GM23338 (cell line): Measurements from ENCODE around the gene HTD2. TPM values are rescaled to one million over a fixed set of nuclear protein-coding genes. Genes with fewer than 3 reads are reported as not detected.

ENCODE experiments used
- ATAC-seq: fragments of 200-7000 bp; cut with Tn5 transposase; 3 replicates; pipeline ENCODE4 v1.9.1; 2020
- DNase-seq: peaks from one replicate; pipeline ENCODE4 v3.0.0-alpha.2; 2015; ENCODE audit warnings: low spot score
- H2AFZ ChIP-seq: fragments of 200-600 bp; sonication (generic); 2 replicates; pipeline ENCODE4 v1.8.0; 2016; ENCODE audit warnings: antibody characterized with exemption, mild to moderate bottlenecking, moderate library complexity
- H3F3A ChIP-seq: fragments of 200-600 bp; sonication (generic); replicated peaks from 2 replicates; pipeline ENCODE4 v1.8.0; 2017; ENCODE audit warnings: antibody characterized with exemption, mixed run types, low read depth
- H3K27ac ChIP-seq: fragments of 200-600 bp; sonication (generic); 2 replicates; pipeline ENCODE4 v1.6.1; 2016; ENCODE audit warnings: low read depth
- H3K27me3 ChIP-seq: fragments of 200-600 bp; sonication (generic); 2 replicates; pipeline ENCODE4 v1.8.0; 2016; ENCODE audit warnings: mild to moderate bottlenecking, mixed run types, moderate library complexity; ENCODE audit not compliant: insufficient read depth
- H3K36me3 ChIP-seq: fragments of 200-600 bp; sonication (generic); 2 replicates; pipeline ENCODE4 v1.8.0; 2016; ENCODE audit warnings: mild to moderate bottlenecking; ENCODE audit not compliant: insufficient read depth
- H3K4me1 ChIP-seq: fragments of 200-600 bp; sonication (generic); 2 replicates; pipeline ENCODE4 v1.8.0; 2016; ENCODE audit warnings: mild to moderate bottlenecking, moderate library complexity; ENCODE audit not compliant: insufficient read depth
- H3K4me2 ChIP-seq: fragments of 200-600 bp; sonication (generic); 2 replicates; pipeline ENCODE4 v1.7.1; 2017; ENCODE audit warnings: mixed run types
- H3K4me3 ChIP-seq: fragments of 200-600 bp; sonication (generic); 2 replicates; pipeline ENCODE4 v1.6.1; 2016; ENCODE audit warnings: mixed run types
- H3K79me2 ChIP-seq: fragments of 200-600 bp; sonication (generic); replicated peaks from 2 replicates; pipeline ENCODE4 v1.8.0; 2017; ENCODE audit warnings: mild to moderate bottlenecking; ENCODE audit not compliant: insufficient read depth
- H3K9me2 ChIP-seq: fragments of 200-600 bp; sonication (generic); 2 replicates; pipeline ENCODE4 v1.8.0; 2017; ENCODE audit not compliant: insufficient read depth
- H4K20me1 ChIP-seq: fragments of 200-600 bp; sonication (generic); replicated peaks from 2 replicates; pipeline ENCODE4 v1.8.0; 2017; ENCODE audit warnings: mild to moderate bottlenecking; ENCODE audit not compliant: insufficient read depth
- H3K27ac Mint-ChIP-seq: 2 replicates; pipeline ENCODE4 v1.8.0; 2020; ENCODE audit warnings: inconsistent platforms, mild to moderate bottlenecking, moderate library complexity, mixed read lengths
- H3K27me3 Mint-ChIP-seq: 3 replicates; pipeline ENCODE4 v1.8.0; 2022; ENCODE audit warnings: low read depth, mild to moderate bottlenecking, moderate library complexity, mixed read lengths, inconsistent platforms; ENCODE audit not compliant: insufficient read depth, poor library complexity
- H3K36me3 Mint-ChIP-seq: 3 replicates; pipeline ENCODE4 v1.8.0; 2021; ENCODE audit warnings: low read depth, mild to moderate bottlenecking, inconsistent platforms, moderate library complexity, mixed read lengths
- H3K4me1 Mint-ChIP-seq: 3 replicates; pipeline ENCODE4 v1.8.0; 2020; ENCODE audit warnings: mild to moderate bottlenecking, inconsistent platforms, mixed read lengths
- H3K4me3 Mint-ChIP-seq: 3 replicates; pipeline ENCODE4 v1.8.0; 2021; ENCODE audit warnings: moderate library complexity, mild to moderate bottlenecking, inconsistent platforms, mixed read lengths
- H3K9me3 Mint-ChIP-seq: 3 replicates; pipeline ENCODE4 v1.8.0; 2020; ENCODE audit warnings: moderate library complexity, mild to moderate bottlenecking, inconsistent platforms, mixed read lengths
- ZNF114 ChIP-seq: fragments of 250-450 bp; sonication (Bioruptor Pico); IDR thresholded peaks from 2 replicates; pipeline ENCODE4 v1.5.0; 2020; ENCODE audit warnings: mild to moderate bottlenecking, moderate library complexity
- polyA plus RNA-seq: library from polyadenylated mRNA; unstranded; fragments of >200 nt; fragmentation: Nextera tagmentation; extraction: Ambion mirVana; gene quantifications from 2 replicates; pipeline ENCODE4 v1.2.1, GENCODE V29; 2016
- total RNA-seq: library from RNA; depleted of rRNA; stranded (reverse); fragments of >200 nt; shearing (Covaris generic); gene quantifications from 2 replicates; pipeline ENCODE4 v1.2.3, GENCODE V29; 2014
- TF ChIP-seq, protein P1 (sequence below): fragments of 250-450 bp; sonication (Bioruptor Pico); IDR thresholded peaks from 2 replicates; pipeline ENCODE4 v1.5.0; 2020; ENCODE audit warnings: mild to moderate bottlenecking, moderate library complexity
- TF ChIP-seq, protein P2 (sequence below): IDR thresholded peaks from 2 replicates; pipeline ENCODE4 v1.6.1; 2016; ENCODE audit warnings: antibody characterized with exemption
- TF ChIP-seq, protein P3 (sequence below): IDR thresholded peaks from one replicate; pipeline ENCODE4 v1.6.1; 2018; ENCODE audit warnings: antibody characterized with exemption; ENCODE audit not compliant: unreplicated experiment

HTD2 gene
- total and polyA plus RNA-seq, 2 experiments from 2014 or later, result 19.3 to 24.2 TPM

DNA sequence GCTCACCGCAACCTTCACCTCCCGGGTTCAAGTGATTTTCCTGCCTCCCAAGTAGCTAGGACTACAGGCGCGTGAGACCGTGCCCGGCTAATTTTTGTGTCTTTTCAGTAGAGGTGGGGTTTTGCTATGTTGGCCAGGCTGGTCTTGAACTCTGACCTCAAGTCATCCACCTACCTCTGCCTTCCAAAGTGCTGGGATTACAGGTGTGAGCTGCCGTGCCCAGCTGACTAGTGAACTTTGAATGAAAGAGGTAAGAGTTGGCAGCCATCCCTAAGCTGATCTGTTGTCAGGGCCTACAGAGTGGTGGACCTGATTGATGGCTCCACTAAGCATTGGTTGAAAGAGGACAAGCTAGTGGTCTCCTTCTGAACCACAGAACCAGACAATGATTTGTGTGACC, 41.7 kb downstream of the HTD2 start (continued):
- TF ChIP-seq, protein P1, sequence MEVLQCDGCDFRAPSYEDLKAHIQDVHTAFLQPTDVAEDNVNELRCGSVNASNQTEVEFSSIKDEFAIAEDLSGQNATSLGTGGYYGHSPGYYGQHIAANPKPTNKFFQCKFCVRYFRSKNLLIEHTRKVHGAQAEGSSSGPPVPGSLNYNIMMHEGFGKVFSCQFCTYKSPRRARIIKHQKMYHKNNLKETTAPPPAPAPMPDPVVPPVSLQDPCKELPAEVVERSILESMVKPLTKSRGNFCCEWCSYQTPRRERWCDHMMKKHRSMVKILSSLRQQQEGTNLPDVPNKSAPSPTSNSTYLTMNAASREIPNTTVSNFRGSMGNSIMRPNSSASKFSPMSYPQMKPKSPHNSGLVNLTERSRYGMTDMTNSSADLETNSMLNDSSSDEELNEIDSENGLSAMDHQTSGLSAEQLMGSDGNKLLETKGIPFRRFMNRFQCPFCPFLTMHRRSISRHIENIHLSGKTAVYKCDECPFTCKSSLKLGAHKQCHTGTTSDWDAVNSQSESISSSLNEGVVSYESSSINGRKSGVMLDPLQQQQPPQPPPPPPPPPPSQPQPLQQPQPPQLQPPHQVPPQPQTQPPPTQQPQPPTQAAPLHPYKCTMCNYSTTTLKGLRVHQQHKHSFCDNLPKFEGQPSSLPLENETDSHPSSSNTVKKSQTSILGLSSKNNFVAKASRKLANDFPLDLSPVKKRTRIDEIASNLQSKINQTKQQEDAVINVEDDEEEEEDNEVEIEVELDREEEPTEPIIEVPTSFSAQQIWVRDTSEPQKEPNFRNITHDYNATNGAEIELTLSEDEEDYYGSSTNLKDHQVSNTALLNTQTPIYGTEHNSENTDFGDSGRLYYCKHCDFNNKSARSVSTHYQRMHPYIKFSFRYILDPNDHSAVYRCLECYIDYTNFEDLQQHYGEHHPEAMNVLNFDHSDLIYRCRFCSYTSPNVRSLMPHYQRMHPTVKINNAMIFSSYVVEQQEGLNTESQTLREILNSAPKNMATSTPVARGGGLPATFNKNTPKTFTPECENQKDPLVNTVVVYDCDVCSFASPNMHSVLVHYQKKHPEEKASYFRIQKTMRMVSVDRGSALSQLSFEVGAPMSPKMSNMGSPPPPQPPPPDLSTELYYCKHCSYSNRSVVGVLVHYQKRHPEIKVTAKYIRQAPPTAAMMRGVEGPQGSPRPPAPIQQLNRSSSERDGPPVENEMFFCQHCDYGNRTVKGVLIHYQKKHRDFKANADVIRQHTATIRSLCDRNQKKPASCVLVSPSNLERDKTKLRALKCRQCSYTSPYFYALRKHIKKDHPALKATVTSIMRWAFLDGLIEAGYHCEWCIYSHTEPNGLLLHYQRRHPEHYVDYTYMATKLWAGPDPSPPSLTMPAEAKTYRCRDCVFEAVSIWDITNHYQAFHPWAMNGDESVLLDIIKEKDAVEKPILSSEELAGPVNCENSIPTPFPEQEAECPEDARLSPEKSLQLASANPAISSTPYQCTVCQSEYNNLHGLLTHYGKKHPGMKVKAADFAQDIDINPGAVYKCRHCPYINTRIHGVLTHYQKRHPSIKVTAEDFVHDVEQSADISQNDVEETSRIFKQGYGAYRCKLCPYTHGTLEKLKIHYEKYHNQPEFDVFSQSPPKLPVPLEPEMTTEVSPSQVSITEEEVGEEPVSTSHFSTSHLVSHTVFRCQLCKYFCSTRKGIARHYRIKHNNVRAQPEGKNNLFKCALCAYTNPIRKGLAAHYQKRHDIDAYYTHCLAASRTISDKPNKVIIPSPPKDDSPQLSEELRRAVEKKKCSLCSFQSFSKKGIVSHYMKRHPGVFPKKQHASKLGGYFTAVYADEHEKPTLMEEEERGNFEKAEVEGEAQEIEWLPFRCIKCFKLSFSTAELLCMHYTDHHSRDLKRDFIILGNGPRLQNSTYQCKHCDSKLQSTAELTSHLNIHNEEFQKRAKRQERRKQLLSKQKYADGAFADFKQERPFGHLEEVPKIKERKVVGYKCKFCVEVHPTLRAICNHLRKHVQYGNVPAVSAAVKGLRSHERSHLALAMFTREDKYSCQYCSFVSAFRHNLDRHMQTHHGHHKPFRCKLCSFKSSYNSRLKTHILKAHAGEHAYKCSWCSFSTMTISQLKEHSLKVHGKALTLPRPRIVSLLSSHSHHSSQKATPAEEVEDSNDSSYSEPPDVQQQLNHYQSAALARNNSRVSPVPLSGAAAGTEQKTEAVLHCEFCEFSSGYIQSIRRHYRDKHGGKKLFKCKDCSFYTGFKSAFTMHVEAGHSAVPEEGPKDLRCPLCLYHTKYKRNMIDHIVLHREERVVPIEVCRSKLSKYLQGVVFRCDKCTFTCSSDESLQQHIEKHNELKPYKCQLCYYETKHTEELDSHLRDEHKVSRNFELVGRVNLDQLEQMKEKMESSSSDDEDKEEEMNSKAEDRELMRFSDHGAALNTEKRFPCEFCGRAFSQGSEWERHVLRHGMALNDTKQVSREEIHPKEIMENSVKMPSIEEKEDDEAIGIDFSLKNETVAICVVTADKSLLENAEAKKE, result no peak
- TF ChIP-seq ZNF114 (CRISPR knock-in tag), result no peak
- TF ChIP-seq, protein P2, sequence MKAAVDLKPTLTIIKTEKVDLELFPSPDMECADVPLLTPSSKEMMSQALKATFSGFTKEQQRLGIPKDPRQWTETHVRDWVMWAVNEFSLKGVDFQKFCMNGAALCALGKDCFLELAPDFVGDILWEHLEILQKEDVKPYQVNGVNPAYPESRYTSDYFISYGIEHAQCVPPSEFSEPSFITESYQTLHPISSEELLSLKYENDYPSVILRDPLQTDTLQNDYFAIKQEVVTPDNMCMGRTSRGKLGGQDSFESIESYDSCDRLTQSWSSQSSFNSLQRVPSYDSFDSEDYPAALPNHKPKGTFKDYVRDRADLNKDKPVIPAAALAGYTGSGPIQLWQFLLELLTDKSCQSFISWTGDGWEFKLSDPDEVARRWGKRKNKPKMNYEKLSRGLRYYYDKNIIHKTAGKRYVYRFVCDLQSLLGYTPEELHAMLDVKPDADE, result no peak

DNA sequence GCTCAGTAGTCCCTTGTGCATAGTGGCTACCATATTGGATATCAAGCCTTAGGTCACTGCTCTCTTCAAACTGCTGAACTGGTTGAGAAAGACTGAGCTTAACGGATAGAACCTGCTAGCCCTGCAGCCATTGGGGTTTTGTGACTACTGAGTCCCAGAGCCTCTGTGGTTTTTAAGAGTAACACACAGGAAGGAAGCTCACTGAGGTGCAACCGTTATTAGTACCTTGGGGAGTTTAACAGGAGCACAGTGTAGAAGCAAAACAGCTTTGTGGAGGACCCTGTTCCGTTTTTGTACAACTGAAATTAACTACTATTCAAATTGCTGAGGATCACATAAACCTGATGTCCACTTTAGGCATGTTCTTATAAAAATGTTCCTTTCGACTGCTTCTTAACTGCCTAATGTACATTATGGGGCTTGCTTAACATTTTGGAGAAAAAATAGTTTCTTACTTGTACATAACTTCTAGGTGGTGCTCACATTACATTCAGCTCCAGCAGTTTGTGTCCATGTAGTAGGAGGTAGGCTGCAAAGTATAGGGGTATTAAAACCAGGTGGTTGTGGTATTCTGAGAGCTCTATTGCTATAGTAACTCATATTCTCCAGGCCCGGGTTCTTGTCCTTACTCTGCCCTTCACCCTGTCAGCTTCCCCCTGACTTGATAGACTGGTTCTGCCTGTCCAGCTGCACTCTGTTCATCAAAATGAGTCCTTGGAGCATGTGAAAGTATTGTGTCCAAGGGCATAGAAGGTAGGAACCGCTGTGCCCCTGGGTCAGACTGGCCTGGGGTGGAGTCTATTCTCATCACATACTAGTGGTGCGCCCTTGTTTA, 43.7 kb downstream of the HTD2 start:
- H4K20me1 ChIP-seq, result no peaks in the 10 kb centered on the region
- no peaks in the 10 kb centered on the region for H3K9me2 ChIP-seq
- no peaks in the 10 kb centered on the region for H3F3A ChIP-seq
- Mint-ChIP-seq H3K36me3 (no peaks in the 10 kb centered on the region), H3K4me3 (no peak overlapping the region), H3K27me3 (peaks cover 3% of the 10 kb centered on the region), H3K4me1 (peaks cover 13% of the 10 kb centered on the region), H3K27ac (no peak overlapping the region), H3K9me3 (no peaks in the 10 kb centered on the region)
- no peak overlapping the region for H2AFZ ChIP-seq
- no peak overlapping the region for H3K4me3 ChIP-seq
- ATAC-seq, result no peak
- no peak overlapping the region for H3K27ac ChIP-seq
- no peaks in the 10 kb centered on the region for H3K36me3 ChIP-seq
- peaks cover 10% of the 10 kb centered on the region; the same call in 1 of the 2 replicates for H3K4me1 ChIP-seq
- H3K4me2 ChIP-seq, result no peak overlapping the region
- H3K79me2 ChIP-seq, result no peaks in the 10 kb centered on the region; the same call in 1 of the 2 replicates
- DNase-seq, result no peak
- H3K27me3 ChIP-seq, result no peaks in the 10 kb centered on the region
- TF ChIP-seq, protein P3, sequence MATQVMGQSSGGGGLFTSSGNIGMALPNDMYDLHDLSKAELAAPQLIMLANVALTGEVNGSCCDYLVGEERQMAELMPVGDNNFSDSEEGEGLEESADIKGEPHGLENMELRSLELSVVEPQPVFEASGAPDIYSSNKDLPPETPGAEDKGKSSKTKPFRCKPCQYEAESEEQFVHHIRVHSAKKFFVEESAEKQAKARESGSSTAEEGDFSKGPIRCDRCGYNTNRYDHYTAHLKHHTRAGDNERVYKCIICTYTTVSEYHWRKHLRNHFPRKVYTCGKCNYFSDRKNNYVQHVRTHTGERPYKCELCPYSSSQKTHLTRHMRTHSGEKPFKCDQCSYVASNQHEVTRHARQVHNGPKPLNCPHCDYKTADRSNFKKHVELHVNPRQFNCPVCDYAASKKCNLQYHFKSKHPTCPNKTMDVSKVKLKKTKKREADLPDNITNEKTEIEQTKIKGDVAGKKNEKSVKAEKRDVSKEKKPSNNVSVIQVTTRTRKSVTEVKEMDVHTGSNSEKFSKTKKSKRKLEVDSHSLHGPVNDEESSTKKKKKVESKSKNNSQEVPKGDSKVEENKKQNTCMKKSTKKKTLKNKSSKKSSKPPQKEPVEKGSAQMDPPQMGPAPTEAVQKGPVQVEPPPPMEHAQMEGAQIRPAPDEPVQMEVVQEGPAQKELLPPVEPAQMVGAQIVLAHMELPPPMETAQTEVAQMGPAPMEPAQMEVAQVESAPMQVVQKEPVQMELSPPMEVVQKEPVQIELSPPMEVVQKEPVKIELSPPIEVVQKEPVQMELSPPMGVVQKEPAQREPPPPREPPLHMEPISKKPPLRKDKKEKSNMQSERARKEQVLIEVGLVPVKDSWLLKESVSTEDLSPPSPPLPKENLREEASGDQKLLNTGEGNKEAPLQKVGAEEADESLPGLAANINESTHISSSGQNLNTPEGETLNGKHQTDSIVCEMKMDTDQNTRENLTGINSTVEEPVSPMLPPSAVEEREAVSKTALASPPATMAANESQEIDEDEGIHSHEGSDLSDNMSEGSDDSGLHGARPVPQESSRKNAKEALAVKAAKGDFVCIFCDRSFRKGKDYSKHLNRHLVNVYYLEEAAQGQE, result no peak
- TF ChIP-seq, protein P2, result no peak
